ENCODE data around the gene SDK1.
A peak's percentile ranks its signal among the peaks of the same experiment; 100 is the strongest.
"Not testable (repeated sequence)": the region's sequence is repeated elsewhere in the genome, so short reads cannot be mapped to it uniquely, and the experiment has no call there.

SDK1 gene

GRCh38 chr7:3963768-3964167 is 662.7 kb downstream of the SDK1 start:
- DNase-seq: not testable (repeated sequence)

DNA sequence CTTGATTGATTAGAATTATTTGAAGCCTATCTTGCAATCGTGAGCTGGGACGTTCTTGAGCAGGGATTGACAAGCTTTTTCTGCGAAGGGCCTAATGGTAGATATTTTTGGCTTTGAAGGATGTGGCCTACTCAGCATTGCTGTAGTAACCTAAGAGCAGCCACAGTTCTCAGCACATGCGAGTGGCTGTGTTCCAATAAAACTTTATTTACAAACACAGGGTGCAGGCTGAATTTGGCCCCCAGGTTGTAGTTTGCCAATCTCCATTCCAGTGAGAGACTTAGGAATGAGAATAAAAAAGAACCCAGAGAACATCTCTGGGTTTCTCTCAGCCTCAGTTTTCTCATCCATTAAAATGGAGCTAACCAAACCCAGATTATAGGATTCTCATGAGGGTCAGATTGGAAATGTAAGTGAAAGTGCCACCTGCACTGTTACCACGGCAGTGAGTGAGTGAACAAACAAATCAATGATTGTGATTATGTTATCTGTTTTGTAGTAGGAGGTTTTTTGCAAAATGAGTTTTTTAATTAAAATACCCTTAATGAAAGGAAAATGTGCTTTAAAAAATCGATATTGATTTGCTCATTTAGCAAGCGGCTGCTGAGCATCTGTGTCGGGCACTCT is 664.0 kb downstream of the SDK1 start:
- DNase-seq: no peak

DNA sequence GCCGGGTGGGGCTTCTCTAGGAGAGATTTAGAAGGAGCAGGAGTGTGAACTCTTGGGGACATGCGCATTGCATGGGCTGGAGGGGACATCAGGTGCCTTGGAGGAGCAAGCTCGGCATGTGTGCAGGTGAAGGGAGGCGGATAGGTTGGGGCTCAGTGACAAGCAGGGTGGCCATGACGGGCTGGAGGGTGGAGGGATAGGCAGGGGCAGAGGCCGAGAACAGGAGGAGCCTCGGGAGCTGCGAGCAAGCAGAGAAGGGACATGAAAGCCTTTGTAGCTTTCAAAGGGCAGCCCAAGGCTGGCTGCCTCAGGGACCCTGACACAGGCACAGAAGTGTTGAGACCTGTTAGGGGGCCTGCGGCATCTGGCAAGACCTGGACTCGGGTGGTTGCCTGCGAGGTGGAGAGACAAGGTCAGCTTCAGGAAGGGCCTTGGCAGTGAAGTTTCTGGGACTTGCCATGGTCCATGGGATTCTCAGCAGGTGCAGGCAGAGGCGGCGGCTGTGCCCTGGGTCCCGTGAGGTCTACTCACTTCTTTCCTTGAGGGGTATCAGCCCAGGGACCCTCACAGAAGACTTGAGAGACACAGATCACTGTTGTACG is 664.8 kb downstream of the SDK1 start:
- no peak for DNase-seq

- DNase-seq: no peak
Observed at GRCh38 chr7:3968234-3968633, 667.2 kb downstream of the SDK1 start.

DNA sequence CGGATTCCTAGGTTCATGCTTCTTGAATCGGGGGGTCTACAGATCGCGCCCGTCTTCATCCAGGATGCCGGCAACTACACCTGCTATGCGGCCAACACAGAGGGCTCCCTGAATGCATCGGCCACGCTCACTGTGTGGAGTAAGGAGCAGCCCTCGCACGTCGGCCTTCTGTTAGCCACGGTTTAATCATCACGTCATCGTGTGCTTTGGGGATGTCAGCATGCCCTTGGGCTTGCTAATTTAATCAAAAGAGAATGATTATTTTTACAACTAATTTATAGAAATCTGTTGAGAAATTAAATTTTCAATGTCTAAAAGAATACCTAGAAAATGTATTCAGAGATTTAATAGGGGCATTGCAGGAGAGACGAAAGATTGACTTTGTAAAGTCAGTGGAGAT is 668.2 kb downstream of the SDK1 start:
- DNase-seq: no peak

GRCh38 chr7:3971323-3971722 is 670.3 kb downstream of the SDK1 start:
- DNase-seq: no peak

DNA sequence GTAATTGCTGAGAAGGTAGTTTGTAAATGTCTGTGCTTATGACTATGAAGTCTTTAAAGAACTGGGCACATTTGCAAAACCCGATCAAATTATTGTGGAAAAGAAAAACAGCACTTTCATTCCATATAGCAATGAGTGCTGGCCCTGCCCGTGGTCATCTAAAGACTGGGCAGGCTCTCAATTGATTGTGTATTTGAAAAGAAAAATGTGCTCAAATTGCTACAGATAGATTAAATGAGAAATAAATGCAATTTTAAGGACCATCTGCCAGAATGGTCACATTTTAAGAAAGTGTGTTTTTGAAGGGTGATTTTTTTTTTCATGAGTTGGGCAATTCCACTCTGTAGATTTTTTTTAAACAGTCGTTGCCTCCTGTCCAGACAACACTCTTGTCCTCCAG is 672.2 kb downstream of the SDK1 start:
- no peak for DNase-seq

DNA sequence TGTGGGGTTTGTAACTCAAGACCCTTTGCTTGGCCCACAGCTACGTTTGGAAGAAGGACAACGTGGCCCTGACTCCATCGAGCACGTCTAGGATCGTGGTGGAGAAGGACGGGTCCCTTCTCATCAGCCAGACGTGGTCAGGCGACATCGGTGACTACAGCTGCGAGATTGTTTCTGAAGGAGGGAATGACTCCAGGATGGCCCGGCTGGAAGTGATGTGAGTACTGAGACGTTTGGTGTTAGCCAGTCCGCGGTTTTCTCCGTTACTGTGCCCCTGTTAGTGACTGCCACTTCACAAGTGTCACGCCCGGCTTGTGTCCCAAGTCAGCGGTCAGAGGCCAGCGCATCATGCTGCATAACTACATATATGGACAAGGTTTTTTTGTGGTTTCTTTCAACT is 673.3 kb downstream of the SDK1 start:
- no peak for DNase-seq

GRCh38 chr7:3975371-3975770 is 674.3 kb downstream of the SDK1 start:
- DNase-seq: no peak

GRCh38 chr7:3977391-3977790 is 676.3 kb downstream of the SDK1 start:
- no peak for DNase-seq

DNA sequence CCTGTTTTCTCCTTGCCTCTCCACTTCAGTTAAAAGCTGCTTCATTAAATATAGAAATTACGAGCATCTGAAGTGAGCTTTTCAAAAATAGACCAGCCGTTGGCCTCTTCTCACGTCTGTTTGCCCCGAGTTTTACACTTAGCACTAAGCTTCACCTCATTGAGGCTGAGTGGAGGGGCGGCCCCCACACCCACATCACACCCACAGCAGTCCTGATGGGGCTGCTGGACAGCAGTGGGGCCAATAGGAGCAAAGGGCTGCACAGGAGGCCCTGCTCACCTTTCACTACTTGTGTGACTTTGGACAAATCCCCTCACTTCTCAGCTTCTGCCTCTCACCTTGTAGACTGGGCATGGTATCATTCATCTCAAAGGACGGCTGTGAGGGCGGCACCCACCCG is 677.8 kb downstream of the SDK1 start:
- no peak for DNase-seq

DNA sequence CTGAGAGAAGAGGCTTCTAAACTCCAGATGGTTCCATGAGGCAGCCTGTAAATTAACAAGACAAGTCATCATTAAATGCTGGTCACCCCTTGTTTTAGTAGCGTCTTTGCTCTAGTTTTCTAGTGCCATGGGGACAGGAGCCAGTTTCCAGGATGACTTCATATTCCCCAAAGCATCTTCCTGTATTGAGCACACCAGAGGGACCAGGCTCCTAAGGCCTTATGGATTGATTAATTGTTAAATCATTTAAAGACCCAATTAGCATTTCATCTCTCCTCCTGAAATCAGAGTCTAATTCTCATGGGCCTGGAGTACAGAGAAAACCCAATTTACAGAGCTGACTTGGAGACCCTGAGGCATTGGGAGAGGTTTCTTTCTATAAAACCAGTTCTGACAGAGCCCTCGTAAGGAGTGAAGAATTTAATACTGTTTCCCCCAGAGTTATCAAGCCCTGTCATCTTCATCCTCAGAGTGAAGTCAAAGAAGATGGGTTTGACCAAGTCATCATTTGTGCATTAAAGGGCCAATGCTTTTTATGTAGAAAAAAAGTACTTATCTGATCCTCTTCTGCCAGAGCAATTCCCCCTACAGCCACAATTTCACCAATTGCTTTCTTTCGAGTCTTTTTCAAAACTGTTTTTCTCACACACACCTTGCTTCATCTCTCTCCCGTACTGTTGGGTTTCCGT is 678.7 kb downstream of the SDK1 start:
- no peak for DNase-seq

GRCh38 chr7:3980300-3980643 is 679.2 kb downstream of the SDK1 start:
- DNase-seq: no peak

GRCh38 chr7:3981281-3981680 is 680.2 kb downstream of the SDK1 start:
- DNase-seq: no peak

DNA sequence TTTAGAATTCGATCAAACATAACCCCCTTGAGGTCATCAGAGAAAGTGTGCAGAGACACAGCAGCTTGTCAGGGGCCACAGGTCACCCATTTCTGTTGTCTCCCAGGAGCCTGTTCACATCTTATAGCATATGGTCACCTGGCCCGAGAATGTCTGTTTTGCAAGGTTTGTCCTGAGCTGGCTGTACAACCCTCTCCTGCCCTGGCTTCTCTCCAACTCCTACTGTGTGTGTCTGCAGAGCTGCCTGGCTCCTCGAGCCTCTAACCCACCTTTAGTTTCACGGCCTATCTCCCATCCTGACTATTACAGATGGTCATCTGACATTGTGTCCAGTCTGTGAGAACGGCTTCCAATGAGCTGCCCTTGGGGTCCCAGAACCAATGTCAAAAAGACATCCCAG is 683.4 kb downstream of the SDK1 start:
- peak in 1 of 14 donors; percentile 51 for DNase-seq

DNA sequence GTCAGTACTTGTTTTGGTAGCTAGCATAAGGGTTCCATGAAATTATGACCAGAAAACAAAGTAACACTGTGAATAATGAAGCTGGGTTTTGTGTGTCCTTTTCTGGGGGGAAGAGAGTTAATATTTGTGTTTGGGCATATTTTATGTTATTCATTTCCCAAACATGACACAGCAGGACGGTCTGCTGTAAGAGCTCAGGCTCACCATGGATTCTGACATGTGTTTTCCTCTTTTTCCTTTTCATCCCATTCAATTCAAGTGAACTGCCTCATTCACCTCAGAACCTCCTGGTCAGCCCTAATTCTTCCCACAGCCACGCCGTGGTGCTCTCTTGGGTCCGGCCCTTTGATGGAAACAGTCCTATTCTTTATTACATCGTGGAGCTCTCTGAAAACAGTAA is 685.9 kb downstream of the SDK1 start:
- DNase-seq: no peak

- DNase-seq: no peak
Observed at GRCh38 chr7:3987426-3987927, 686.4 kb downstream of the SDK1 start.

DNA sequence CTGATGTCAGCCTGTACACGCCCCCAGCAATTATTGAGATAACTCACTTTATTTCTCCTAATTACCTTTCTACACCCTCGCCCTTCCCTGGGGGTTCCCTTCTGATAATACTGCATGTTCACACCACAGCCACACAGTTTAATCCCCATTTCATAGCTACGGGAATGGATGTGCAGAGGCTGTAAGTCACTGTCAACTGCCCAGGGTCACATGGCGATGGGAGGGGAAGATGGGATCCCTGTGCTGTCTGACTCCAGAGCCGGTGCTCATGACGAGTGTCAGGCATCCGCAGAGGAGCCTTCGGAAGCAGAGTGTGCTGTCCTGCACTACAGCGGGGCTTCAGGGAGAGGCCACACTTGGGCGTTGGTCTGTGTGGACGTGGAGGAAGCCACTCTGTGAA is 688.7 kb downstream of the SDK1 start:
- DNase-seq: no peak

DNA sequence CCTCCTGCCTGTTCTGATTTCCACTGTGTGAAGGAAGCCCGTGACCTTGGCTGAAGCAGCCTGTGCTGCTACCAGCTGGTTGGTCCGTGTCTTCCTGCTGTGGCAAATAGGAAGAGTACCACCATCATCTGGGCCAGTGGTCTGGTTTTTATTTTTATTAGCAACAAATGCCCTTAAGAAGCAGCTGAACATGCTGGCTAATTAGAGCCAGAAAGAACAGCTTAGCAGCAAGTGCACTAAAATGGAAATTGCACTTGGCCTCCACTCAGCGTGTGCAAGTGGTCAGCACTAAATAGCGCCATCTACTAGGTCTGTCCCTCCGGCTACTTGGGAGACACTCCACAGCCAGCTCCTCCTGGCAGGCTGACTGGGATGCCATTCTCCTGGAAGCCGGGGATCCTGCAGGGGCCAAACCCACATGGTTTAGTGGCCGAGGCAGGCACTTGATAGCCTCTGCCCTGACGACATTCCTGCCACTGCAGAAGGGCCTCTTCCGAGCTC is 690.7 kb downstream of the SDK1 start:
- peak in 1 of 14 donors; percentile 26 for DNase-seq

GRCh38 chr7:3992841-3993240 is 691.8 kb downstream of the SDK1 start:
- DNase-seq: no peak

GRCh38 chr7:3994764-3995163 is 693.7 kb downstream of the SDK1 start:
- no peak for DNase-seq

GRCh38 chr7:3995187-3995586 is 694.1 kb downstream of the SDK1 start:
- DNase-seq: no peak

GRCh38 chr7:3998060-3998459 is 697.0 kb downstream of the SDK1 start:
- DNase-seq: no peak

- no peak for DNase-seq
Observed at GRCh38 chr7:4000139-4000538, 699.1 kb downstream of the SDK1 start.

Measured in C1 segment of cervical spinal cord (tissue), 14 donors.